ENCODE measurements around the gene PKP2.

DNA sequence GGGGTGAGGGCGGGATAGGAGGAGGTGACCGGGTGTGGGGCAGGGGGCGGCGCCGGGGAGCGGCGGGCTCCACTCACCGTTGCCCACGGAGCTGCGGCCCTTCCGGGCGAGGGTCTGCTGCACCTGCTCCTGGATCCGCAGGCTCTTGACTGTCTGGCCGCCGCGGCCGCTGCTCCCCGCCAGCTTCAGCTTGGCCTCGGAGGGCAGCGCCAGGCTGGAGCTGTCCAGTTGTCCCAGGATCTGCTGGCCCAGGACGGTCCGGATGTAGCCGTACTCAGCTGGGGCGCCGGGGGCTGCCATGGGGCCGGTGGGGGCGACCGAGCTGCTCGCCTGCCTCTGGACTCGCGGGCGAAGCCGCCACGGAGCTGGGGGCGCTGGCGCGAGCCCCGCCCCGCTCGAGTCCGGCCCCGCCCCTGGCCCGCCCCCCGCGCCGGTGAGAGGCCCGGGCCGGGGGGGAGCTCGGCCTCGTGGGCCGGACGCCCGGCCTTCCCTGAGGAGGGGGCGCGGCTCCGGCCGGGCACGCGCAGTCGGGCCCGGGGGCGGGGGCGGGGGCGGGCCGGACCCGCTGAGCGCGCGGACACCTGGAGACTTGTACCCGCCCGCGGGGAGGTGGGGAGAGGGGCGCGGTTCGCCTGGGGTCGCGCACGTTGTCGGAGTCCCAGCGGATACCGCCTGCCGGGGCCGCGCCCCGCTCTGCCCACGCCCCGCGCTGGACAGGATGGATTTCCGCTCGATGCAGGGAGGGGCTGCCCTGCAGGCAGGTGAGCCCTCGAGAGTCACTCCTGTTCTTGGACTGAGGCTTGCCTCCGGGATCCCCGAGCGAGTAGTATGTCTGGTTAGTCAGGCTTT is at the start of gene PKP2:
- TF ChIP-seq EGR1 (IDR thresholded peaks at IDR 0.05; ENCODE audit: borderline replicate concordance, low read depth, low read length) (peak; percentile 64; the same call in 1 of the 2 replicates), SP2 (IDR thresholded peaks at IDR 0.05; ENCODE audit: low read length) (no peak), CBX5 (IDR thresholded peaks at IDR 0.05; ENCODE audit: low read depth, low read length) (no peak), CTCF (IDR thresholded peaks at IDR 0.05; ENCODE audit: control extremely low read depth in 1 of 3, insufficient read depth in 1 of 3, low read depth in 1 of 3, low read length in 3 of 3) (no peak)
